HG03439 (cell line): ENCODE measurements around the gene DNAH10.
A peak's percentile ranks its signal among the peaks of the same experiment; 100 is the strongest.

ENCODE experiments used
- ATAC-seq: cut with Tn5 transposase; IDR thresholded peaks from one replicate; pipeline ENCODE4 v1.9.1; 2021; ENCODE audit warnings: mild to moderate bottlenecking, moderate library complexity; ENCODE audit not compliant: unreplicated experiment

The DNAH10 gene

GRCh38 chr12:123743002-123743401 lies 19.1 kb upstream of the DNAH10 start:
- no peak for ATAC-seq

- ATAC-seq, result no peak
Measured at GRCh38 chr12:123744836-123745235, 17.3 kb upstream of the DNAH10 start.

- ATAC-seq, result no peak
Measured at GRCh38 chr12:123747309-123747708, 14.8 kb upstream of the DNAH10 start.

- no peak for ATAC-seq
Measured at GRCh38 chr12:123748161-123748560, 13.9 kb upstream of the DNAH10 start.

GRCh38 chr12:123748661-123749060 lies 13.4 kb upstream of the DNAH10 start:
- no peak for ATAC-seq

- no peak for ATAC-seq
Measured at GRCh38 chr12:123749355-123749754, 12.7 kb upstream of the DNAH10 start.

- no peak for ATAC-seq
Measured at GRCh38 chr12:123750159-123750656, 11.9 kb upstream of the DNAH10 start.

- no peak for ATAC-seq
Measured at GRCh38 chr12:123752046-123752445, 10.1 kb upstream of the DNAH10 start.

GRCh38 chr12:123754041-123754772 lies 7.9 kb upstream of the DNAH10 start:
- no peak for ATAC-seq

GRCh38 chr12:123757561-123757960 lies 4.5 kb upstream of the DNAH10 start:
- ATAC-seq, result no peak

- ATAC-seq, result no peak
Measured at GRCh38 chr12:123760267-123760938, 1.7 kb upstream of the DNAH10 start.

GRCh38 chr12:123762715-123763052 lies 583 bp downstream of the DNAH10 start:
- no peak for ATAC-seq

GRCh38 chr12:123763093-123763492 lies 992 bp downstream of the DNAH10 start:
- no peak for ATAC-seq

GRCh38 chr12:123764109-123764508 lies 2.0 kb downstream of the DNAH10 start:
- no peak for ATAC-seq

- no peak for ATAC-seq
Measured at GRCh38 chr12:123765504-123766035, 3.5 kb downstream of the DNAH10 start.

GRCh38 chr12:123767613-123768012 lies 5.5 kb downstream of the DNAH10 start:
- ATAC-seq, result peak; percentile 70

GRCh38 chr12:123771261-123771660 lies 9.2 kb downstream of the DNAH10 start:
- no peak for ATAC-seq

GRCh38 chr12:123772074-123772473 lies 10.0 kb downstream of the DNAH10 start:
- no peak for ATAC-seq

- no peak for ATAC-seq
Measured at GRCh38 chr12:123773375-123773774, 11.3 kb downstream of the DNAH10 start.

- ATAC-seq, result no peak
Measured at GRCh38 chr12:123779551-123779950, 17.4 kb downstream of the DNAH10 start.

GRCh38 chr12:123782997-123783792 lies 21.1 kb downstream of the DNAH10 start:
- no peak for ATAC-seq
